Measurements from ENCODE around the gene TRIM34. TPM values are rescaled to one million over a fixed set of nuclear protein-coding genes. Genes with fewer than 3 reads are reported as not detected.

The TRIM34 gene
- polyA plus RNA-seq, 1 donor from 2014 or later = not detected

GRCh38 chr11:5663511-5663910 is 38.7 kb downstream of the TRIM34 start:
- TF ChIP-seq POLR2AphosphoS5 (IDR thresholded peaks at IDR 0.05) = no peak
- TF ChIP-seq EZH2 (IDR thresholded peaks at IDR 0.05; ENCODE audit: borderline replicate concordance, insufficient read depth, low read length, poor library complexity, severe bottlenecking) = no peak
- no peak for TF ChIP-seq SMC3 (conservative IDR thresholded peaks at IDR 0.05; ENCODE audit: poor library complexity)
- no peak for TF ChIP-seq RAD21 (conservative IDR thresholded peaks at IDR 0.05)
- no peak for TF ChIP-seq EP300 (conservative IDR thresholded peaks at IDR 0.05; ENCODE audit: poor library complexity, severe bottlenecking)
- no peak for TF ChIP-seq MXI1 (conservative IDR thresholded peaks at IDR 0.05; ENCODE audit: poor library complexity, severe bottlenecking)
- TF ChIP-seq TAF1 (IDR thresholded peaks at IDR 0.05; ENCODE audit: low read depth) = no peak
- no peak for TF ChIP-seq CTCF (IDR thresholded peaks at IDR 0.05; ENCODE audit: poor library complexity, severe bottlenecking)
- TF ChIP-seq REST (IDR thresholded peaks at IDR 0.05; ENCODE audit: borderline replicate concordance) = no peak
- Histone ChIP-seq H3K79me2 (replicated peaks; ENCODE audit: insufficient read depth, low read length) (no peaks in the 10 kb centered on the region), H2AFZ (ENCODE audit: low read depth, low read length) (no peak overlapping the region), H3K36me3 (ENCODE audit: insufficient read depth, low read length) (no peaks in the 10 kb centered on the region), H3K9ac (ENCODE audit: low read length) (no peak overlapping the region), H4K20me1 (ENCODE audit: insufficient read depth) (no peaks in the 10 kb centered on the region), H3K27ac (ENCODE audit: low read length) (no peak overlapping the region), H3K9me2 (ENCODE audit: insufficient read depth, low read length) (no peaks in the 10 kb centered on the region), H3K4me2 (ENCODE audit: low read length) (no peak overlapping the region), H3F3A (ENCODE audit: insufficient read depth, low read length, poor library complexity, severe bottlenecking) (no peaks in the 10 kb centered on the region), H3K9me3 (ENCODE audit: low read length) (no peaks in the 10 kb centered on the region), H3K4me3 (ENCODE audit: low read length) (no peak overlapping the region), H3K27me3 (ENCODE audit: insufficient read depth, low read depth, low read length) (no peaks in the 10 kb centered on the region)

- TF ChIP-seq POLR2AphosphoS5 (IDR thresholded peaks at IDR 0.05) (no peak), REST (IDR thresholded peaks at IDR 0.05; ENCODE audit: borderline replicate concordance) (no peak), MXI1 (conservative IDR thresholded peaks at IDR 0.05; ENCODE audit: poor library complexity, severe bottlenecking) (no peak), EZH2 (IDR thresholded peaks at IDR 0.05; ENCODE audit: borderline replicate concordance, insufficient read depth, low read length, poor library complexity, severe bottlenecking) (no peak), SMC3 (conservative IDR thresholded peaks at IDR 0.05; ENCODE audit: poor library complexity) (no peak), CTCF (IDR thresholded peaks at IDR 0.05; ENCODE audit: poor library complexity, severe bottlenecking) (no peak), TAF1 (IDR thresholded peaks at IDR 0.05; ENCODE audit: low read depth) (no peak), EP300 (conservative IDR thresholded peaks at IDR 0.05; ENCODE audit: poor library complexity, severe bottlenecking) (no peak), RAD21 (conservative IDR thresholded peaks at IDR 0.05) (no peak)
- no peak overlapping the region for H2AFZ ChIP-seq (ENCODE audit: low read depth, low read length)
- no peak overlapping the region for H3K27ac ChIP-seq (ENCODE audit: low read length)
These were observed 40.3 kb downstream of the TRIM34 start for GRCh38 chr11:5665051-5665570.

More at GRCh38 chr11:5665051-5665570, 40.3 kb downstream of the TRIM34 start:
- Histone ChIP-seq H3K4me2 (ENCODE audit: low read length) (no peak overlapping the region), H3K9me3 (ENCODE audit: low read length) (no peaks in the 10 kb centered on the region), H3F3A (ENCODE audit: insufficient read depth, low read length, poor library complexity, severe bottlenecking) (no peaks in the 10 kb centered on the region), H3K36me3 (ENCODE audit: insufficient read depth, low read length) (no peaks in the 10 kb centered on the region), H3K79me2 (replicated peaks; ENCODE audit: insufficient read depth, low read length) (no peaks in the 10 kb centered on the region), H3K4me3 (ENCODE audit: low read length) (no peak overlapping the region), H3K9me2 (ENCODE audit: insufficient read depth, low read length) (no peaks in the 10 kb centered on the region), H3K27me3 (ENCODE audit: insufficient read depth, low read depth, low read length) (no peaks in the 10 kb centered on the region), H4K20me1 (ENCODE audit: insufficient read depth) (no peaks in the 10 kb centered on the region), H3K9ac (ENCODE audit: low read length) (no peak overlapping the region)

Measured in neural cell (in vitro differentiated cells).